Glomerular visceral epithelial cell (primary cell): ENCODE measurements around the gene CNOT4.
"Not testable (repeated sequence)": the region's sequence is repeated elsewhere in the genome, so short reads cannot be mapped to it uniquely, and the experiment has no call there.

ENCODE experiments used
- DNase-seq: peaks from one replicate; pipeline ENCODE4 v3.0.0-alpha.2; 2016; ENCODE audit errors: extremely low spot score

Gene CNOT4

DNA sequence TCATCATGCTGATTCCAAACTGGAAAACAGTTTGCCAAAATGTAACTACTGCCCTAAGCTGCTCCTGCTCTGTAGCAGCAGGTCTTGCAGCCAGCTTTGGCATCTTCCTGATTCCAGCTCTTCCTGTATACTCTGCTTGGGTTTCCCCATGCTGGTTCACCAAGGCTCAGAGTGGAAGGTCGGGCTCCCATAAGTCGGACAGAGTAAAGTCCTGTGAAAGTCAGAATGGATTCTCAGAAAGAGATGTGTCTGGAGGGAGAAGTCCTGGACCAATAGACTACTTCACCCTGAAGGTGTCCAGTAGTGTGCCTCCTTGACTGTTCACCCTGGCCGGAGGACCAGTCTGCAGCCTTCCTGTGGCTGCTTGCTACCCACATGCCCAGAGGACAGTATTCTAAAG lies 182.4 kb downstream of the CNOT4 start:
- no peak for DNase-seq

GRCh38 chr7:135326636-135327280 lies 183.1 kb downstream of the CNOT4 start:
- peak; percentile 57 for DNase-seq

- DNase-seq: no peak
These were observed 187.1 kb downstream of the CNOT4 start for GRCh38 chr7:135322571-135323340.

GRCh38 chr7:135321556-135321955 lies 188.3 kb downstream of the CNOT4 start:
- peak; percentile 6 for DNase-seq

DNA sequence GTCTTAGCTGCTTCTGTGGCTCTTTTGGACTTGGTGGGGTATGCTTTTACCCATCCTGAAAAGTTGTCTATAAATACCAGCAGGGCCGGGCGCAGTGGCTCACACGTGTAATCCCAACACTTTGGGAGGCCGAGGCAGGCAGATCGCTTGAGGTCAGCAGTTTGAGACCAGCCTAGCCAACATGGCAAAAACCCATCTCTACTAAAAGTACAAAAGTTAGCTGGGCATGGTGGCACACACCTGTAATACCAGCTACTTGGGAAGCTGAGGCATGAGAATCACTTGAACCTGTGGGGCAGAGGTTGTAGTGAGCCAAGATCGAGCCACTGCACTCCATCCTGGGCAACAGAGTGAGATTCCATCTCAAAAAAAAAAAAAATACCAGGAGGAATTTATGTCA lies 188.9 kb downstream of the CNOT4 start:
- not testable (repeated sequence) for DNase-seq

GRCh38 chr7:135320268-135320667 lies 189.6 kb downstream of the CNOT4 start:
- DNase-seq: peak; percentile 96

DNA sequence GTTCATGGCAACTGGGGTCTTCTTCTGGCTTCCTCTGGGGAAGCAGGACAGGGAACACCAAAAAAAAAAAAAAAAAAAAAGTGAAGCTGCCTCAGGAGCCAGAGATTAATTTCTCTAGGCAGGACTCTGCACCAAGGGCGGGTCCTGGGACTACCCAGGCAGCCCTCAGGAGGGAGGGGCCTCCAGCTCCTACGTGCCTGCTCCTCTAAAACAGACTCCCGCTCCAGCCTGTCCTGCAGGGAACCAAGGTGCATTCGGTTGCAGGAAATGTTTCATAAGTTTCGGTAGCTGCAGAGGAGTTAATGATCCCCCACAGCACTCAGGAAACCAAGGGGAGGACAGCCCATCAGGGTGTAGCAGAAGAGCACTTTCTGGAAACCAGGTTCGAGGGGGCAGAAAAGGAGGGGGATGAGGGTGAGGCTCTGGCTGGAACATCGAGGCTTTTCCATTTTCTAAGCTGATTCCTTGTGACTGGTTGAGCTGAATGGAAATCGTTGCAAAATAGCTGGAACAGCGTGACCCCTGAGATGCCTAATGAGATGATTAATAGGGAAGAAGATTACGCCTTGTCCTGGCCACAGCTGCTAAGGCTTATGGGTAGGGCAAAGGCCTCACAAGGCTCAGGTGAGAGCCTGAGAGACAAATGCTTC lies 192.1 kb downstream of the CNOT4 start:
- DNase-seq: peak; percentile 12

- DNase-seq: no peak
These were observed 193.1 kb downstream of the CNOT4 start for GRCh38 chr7:135316648-135317313.

DNA sequence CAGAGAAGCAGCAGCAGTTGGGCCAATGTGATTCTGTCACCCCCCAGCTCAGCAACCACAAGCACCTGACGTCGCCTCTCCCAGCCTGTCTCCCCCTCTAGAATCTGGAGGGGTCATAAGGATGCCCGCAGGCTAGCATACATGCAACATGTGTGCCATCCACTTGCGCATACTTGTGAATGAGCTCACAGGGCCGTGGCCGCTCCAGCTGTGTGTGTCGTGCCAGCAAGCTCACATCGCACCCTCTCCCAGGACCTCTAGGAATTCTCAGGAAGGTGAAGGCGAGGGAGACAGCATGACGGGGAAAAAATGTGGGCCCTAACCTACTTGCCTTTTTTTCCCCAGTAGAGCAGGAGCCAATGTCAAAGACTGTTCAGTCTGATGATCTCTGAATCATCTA lies 195.9 kb downstream of the CNOT4 start:
- DNase-seq: no peak
